DND-41 (cell line): ENCODE measurements around the gene SS18.

Experiments
- ATAC-seq: fragments of 200-7000 bp; cut with Tn5 transposase; 3 replicates; pipeline ENCODE4 v1.9.1; 2021; ENCODE audit warnings: low read depth; ENCODE audit not compliant: insufficient read depth
- DNase-seq: peaks from one replicate; pipeline ENCODE4 v3.0.0-alpha.2; 2020
- H2AFZ ChIP-seq: 2 replicates; pipeline ENCODE4 v1.6.0; 2012; ENCODE audit warnings: low read depth, low read length
- H3K27ac ChIP-seq: 2 replicates; pipeline ENCODE4 v1.5.1; 2012; ENCODE audit warnings: low read length, inconsistent platforms
- H3K27me3 ChIP-seq: fragments of 200-600 bp; sonication (generic); 2 replicates; pipeline ENCODE4 v1.6.0; 2012; ENCODE audit warnings: low read length, mild to moderate bottlenecking, inconsistent platforms; ENCODE audit not compliant: insufficient read depth, poor library complexity
- H3K36me3 ChIP-seq: 2 replicates; pipeline ENCODE4 v1.5.1; 2012; ENCODE audit warnings: low read length, inconsistent platforms; ENCODE audit not compliant: insufficient read depth
- H3K4me1 ChIP-seq: 2 replicates; pipeline ENCODE4 v1.5.1; 2012; ENCODE audit warnings: mild to moderate bottlenecking, low read length; ENCODE audit not compliant: insufficient read depth
- H3K4me2 ChIP-seq: 2 replicates; pipeline ENCODE4 v1.6.0; 2012; ENCODE audit warnings: mild to moderate bottlenecking, moderate library complexity, low read length, inconsistent platforms; ENCODE audit not compliant: insufficient read depth
- H3K4me3 ChIP-seq, 2 experiments: fragments of 200-600 bp in 1 of 2; shearing (Covaris generic) in 1 of 2; 2 replicates each; pipeline ENCODE4 v1.5.1; 2012 to 2016; ENCODE audit warnings: inconsistent platforms in 2 of 2, low read length in 2 of 2, mild to moderate bottlenecking in 2 of 2, low read depth in 1 of 2, moderate library complexity in 1 of 2
- H3K79me2 ChIP-seq: 2 replicates; pipeline ENCODE4 v1.6.0; 2012; ENCODE audit warnings: low read length, inconsistent platforms; ENCODE audit not compliant: insufficient read depth
- H3K9ac ChIP-seq: 2 replicates; pipeline ENCODE4 v1.6.0; 2012; ENCODE audit warnings: low read depth, mild to moderate bottlenecking, inconsistent platforms, low read length, moderate library complexity
- H3K9me3 ChIP-seq: 2 replicates; pipeline ENCODE4 v1.5.1; 2012; ENCODE audit warnings: low read length, moderate library complexity, mild to moderate bottlenecking, inconsistent platforms; ENCODE audit not compliant: insufficient read depth, severe bottlenecking
- H4K20me1 ChIP-seq: 2 replicates; pipeline ENCODE4 v1.6.0; 2012; ENCODE audit warnings: low read length; ENCODE audit not compliant: insufficient read depth
- CTCF ChIP-seq: IDR thresholded peaks from 2 replicates; pipeline ENCODE4 v1.5.1; 2012; ENCODE audit warnings: borderline replicate concordance, low read length, moderate library complexity, mild to moderate bottlenecking; ENCODE audit not compliant: poor library complexity, severe bottlenecking; ENCODE audit errors: extremely low read depth
- EZH2 ChIP-seq: IDR thresholded peaks from 3 replicates; pipeline ENCODE4 v1.6.1; 2012; ENCODE audit warnings: borderline replicate concordance, low read depth, mild to moderate bottlenecking, moderate library complexity, low read length, inconsistent platforms; ENCODE audit not compliant: severe bottlenecking

SS18 gene

DNA sequence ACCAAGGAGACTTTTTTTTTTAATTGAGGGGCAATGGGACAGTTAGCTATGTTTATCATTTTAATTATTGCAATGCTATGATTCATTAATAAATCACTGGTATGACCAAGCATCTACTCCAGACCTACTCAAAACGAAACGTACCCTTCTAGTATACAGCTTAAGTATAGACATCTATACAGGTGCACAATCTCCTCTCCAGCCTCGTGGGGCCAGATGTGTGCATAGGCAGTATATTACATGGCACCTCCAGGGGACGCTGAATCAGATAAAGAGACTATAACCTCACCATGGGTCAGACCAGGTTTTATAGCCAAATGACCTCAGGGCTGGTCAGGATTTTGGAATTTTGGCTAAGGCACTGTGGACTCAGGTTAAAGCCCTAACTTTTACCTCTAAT lies 86.6 kb downstream of the SS18 start:
- H3K4me3 ChIP-seq, result no peak overlapping the region
- H3K4me2 ChIP-seq, result no peak overlapping the region
- H3K27ac ChIP-seq, result no peak overlapping the region
- ATAC-seq, result no peak
- H3K79me2 ChIP-seq, result no peaks in the 10 kb centered on the region
- no peaks in the 10 kb centered on the region for H3K36me3 ChIP-seq
- H3K9ac ChIP-seq, result no peak overlapping the region
- no peaks in the 10 kb centered on the region for H4K20me1 ChIP-seq
- no peaks in the 10 kb centered on the region for H3K27me3 ChIP-seq
- no peak for TF ChIP-seq EZH2
- TF ChIP-seq CTCF, result no peak
- no peaks in the 10 kb centered on the region for H3K4me1 ChIP-seq
- H2AFZ ChIP-seq, result no peak overlapping the region
- no peak for DNase-seq
- H3K9me3 ChIP-seq, result no peaks in the 10 kb centered on the region

GRCh38 chr18:26003356-26003755 lies 87.1 kb downstream of the SS18 start:
- no peaks in the 10 kb centered on the region for H3K4me1 ChIP-seq
- no peak for DNase-seq
- H3K27ac ChIP-seq, result no peak overlapping the region
- H3K4me3 ChIP-seq, result no peak overlapping the region
- H3K9ac ChIP-seq, result no peak overlapping the region
- ATAC-seq, result no peak
- H2AFZ ChIP-seq, result no peak overlapping the region
- H4K20me1 ChIP-seq, result no peaks in the 10 kb centered on the region
- H3K4me2 ChIP-seq, result no peak overlapping the region
- TF ChIP-seq CTCF, result no peak
- TF ChIP-seq EZH2, result no peak
- H3K36me3 ChIP-seq, result no peaks in the 10 kb centered on the region
- H3K9me3 ChIP-seq, result no peaks in the 10 kb centered on the region
- no peaks in the 10 kb centered on the region for H3K27me3 ChIP-seq
- no peaks in the 10 kb centered on the region for H3K79me2 ChIP-seq

DNA sequence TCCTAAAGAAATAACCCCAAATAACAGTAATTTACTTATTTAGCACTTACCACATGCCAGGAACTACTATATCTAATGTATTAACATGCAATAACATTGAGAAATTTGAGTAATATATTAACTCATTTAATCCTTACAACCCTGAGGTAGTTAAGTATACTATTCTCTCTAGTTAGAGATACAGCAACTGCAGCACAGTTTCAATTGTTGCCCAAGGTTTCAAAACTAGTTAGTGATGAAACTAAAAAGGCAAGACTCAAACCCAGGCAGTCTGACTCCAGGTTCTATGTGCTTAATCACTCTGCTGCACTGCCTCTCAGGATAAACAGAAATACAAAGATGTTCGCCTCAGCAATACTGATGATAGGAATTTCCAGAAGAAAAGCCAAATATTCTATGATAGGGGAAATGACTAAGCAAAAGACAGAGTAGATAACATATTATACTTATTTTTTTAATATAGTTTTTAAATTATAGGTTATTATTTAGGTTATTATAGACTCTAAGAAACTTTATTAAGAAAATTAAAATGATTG lies 88.0 kb downstream of the SS18 start:
- Histone ChIP-seq H3K27ac (no peak overlapping the region), H3K27me3 (no peaks in the 10 kb centered on the region), H2AFZ (no peak overlapping the region), H4K20me1 (no peaks in the 10 kb centered on the region), H3K4me3 (no peak overlapping the region), H3K9me3 (no peaks in the 10 kb centered on the region), H3K4me1 (no peaks in the 10 kb centered on the region), H3K79me2 (no peaks in the 10 kb centered on the region), H3K9ac (no peak overlapping the region), H3K36me3 (no peaks in the 10 kb centered on the region), H3K4me2 (no peak overlapping the region)
- ATAC-seq (no peak), DNase-seq (no peak)
- TF ChIP-seq CTCF, result no peak
- no peak for TF ChIP-seq EZH2

DNA sequence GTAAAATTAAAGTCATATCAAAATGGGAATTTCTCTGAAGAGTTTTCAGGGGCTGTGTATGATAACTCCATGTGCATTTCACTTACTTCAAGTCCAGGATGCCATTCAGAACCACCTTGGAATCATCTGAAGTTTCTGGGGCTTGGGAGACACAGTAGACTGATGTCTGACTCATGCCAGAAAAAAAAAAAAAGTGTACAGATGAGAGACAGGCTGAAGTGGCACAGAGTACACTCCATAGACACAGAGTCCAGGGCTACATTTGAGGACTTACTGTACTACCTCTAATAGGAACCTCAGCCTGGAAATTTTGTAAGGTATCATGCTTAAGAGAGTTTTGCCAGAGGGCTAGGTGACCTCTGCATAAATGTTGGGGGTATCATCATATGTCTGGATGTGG lies 92.0 kb downstream of the SS18 start:
- Histone ChIP-seq H3K4me2 (no peak overlapping the region), H2AFZ (no peak overlapping the region), H3K79me2 (no peaks in the 10 kb centered on the region), H3K36me3 (no peaks in the 10 kb centered on the region), H3K9me3 (no peaks in the 10 kb centered on the region), H3K4me1 (no peaks in the 10 kb centered on the region), H4K20me1 (no peaks in the 10 kb centered on the region), H3K4me3 (no peak overlapping the region), H3K27me3 (no peaks in the 10 kb centered on the region), H3K9ac (no peak overlapping the region), H3K27ac (no peak overlapping the region)
- ATAC-seq (no peak), DNase-seq (no peak)
- no peak for TF ChIP-seq EZH2
- TF ChIP-seq CTCF, result no peak
